Mammary epithelial cell (primary cell): ENCODE data around the gene OLAH.

Source experiments
- CTCF ChIP-seq, 2 donors: IDR thresholded peaks in 1 of 2; conservative IDR thresholded peaks in 1 of 2; 2 replicates each; pipeline ENCODE4 v1.5.1; 2011 to 2012; ENCODE audit warnings: inconsistent platforms in 2 of 2, low read length in 2 of 2, mild to moderate bottlenecking in 2 of 2, control low read depth in 1 of 2, low read depth in 1 of 2; ENCODE audit not compliant: insufficient read depth in 1 of 2; ENCODE audit errors: extremely low read depth in 1 of 2
- EZH2 ChIP-seq: IDR thresholded peaks from 2 replicates; pipeline ENCODE4 v1.6.1; 2012; ENCODE audit warnings: low read length, inconsistent platforms, borderline replicate concordance

- TF ChIP-seq CTCF (conservative IDR thresholded peaks at IDR 0.05 in 1 of 2, IDR thresholded peaks at IDR 0.05 in 1 of 2; ENCODE audit: extremely low read depth in 1 of 2, insufficient read depth in 1 of 2, low read depth in 1 of 2, low read length in 2 of 2) (no peak), EZH2 (no peak)
Measured at GRCh38 chr10:15118615-15119014, 74.9 kb downstream of the OLAH start.
